ENCODE measurements around the gene SHANK1. TPM values are rescaled to one million over a fixed set of nuclear protein-coding genes. Genes with fewer than 3 reads are reported as not detected.

SHANK1 gene
- total RNA-seq, 1 donor from 2014 or later: 0.40 TPM

- intact Hi-C loops (cut with DNase I): no loop called here
- DNase-seq (no peak), ATAC-seq (ENCODE audit: poor library complexity) (no peak)
These were observed 19.7 kb upstream of the SHANK1 start for GRCh38 chr19:50739132-50739913.

GRCh38 chr19:50736338-50736737 is 16.7 kb upstream of the SHANK1 start:
- DNase-seq: no peak
- intact Hi-C loops (cut with DNase I): no loop called here
- no peak for ATAC-seq (ENCODE audit: poor library complexity)

- DNase-seq: no peak
- intact Hi-C loops (cut with DNase I): no loop called here
These were observed 16.3 kb upstream of the SHANK1 start for GRCh38 chr19:50735869-50736268.

GRCh38 chr19:50729894-50730293 is 10.3 kb upstream of the SHANK1 start:
- ATAC-seq (ENCODE audit: poor library complexity) (no peak), DNase-seq (no peak)
- intact Hi-C loops (cut with DNase I): no loop called here

More at GRCh38 chr19:50735869-50736268, 16.3 kb upstream of the SHANK1 start:
- ATAC-seq (ENCODE audit: poor library complexity): no peak

- no peak for ATAC-seq (ENCODE audit: poor library complexity)
- intact Hi-C loops (cut with DNase I): no loop called here
- DNase-seq: peak; percentile 82
These were observed 8.6 kb upstream of the SHANK1 start for GRCh38 chr19:50728084-50728737.

GRCh38 chr19:50725911-50726230 is 6.3 kb upstream of the SHANK1 start:
- intact Hi-C loops (cut with DNase I): no loop called here
- ATAC-seq (ENCODE audit: poor library complexity) (no peak), DNase-seq (no peak)

GRCh38 chr19:50725218-50725910 is 5.8 kb upstream of the SHANK1 start:
- intact Hi-C loops (cut with DNase I): no loop called here
- ATAC-seq (ENCODE audit: poor library complexity): peak; percentile 38
- DNase-seq: no peak

- intact Hi-C loops (cut with DNase I): no loop called here
- DNase-seq (peak; percentile 99), ATAC-seq (ENCODE audit: poor library complexity) (peak; percentile 95)
These were observed 5.1 kb upstream of the SHANK1 start for GRCh38 chr19:50724522-50725217.

- intact Hi-C loops (cut with DNase I): no loop called here
- no peak for ATAC-seq (ENCODE audit: poor library complexity)
- no peak for DNase-seq
These were observed 4.3 kb upstream of the SHANK1 start for GRCh38 chr19:50723735-50724521.

- ATAC-seq (ENCODE audit: poor library complexity) (peak; percentile 13), DNase-seq (peak; percentile 79)
- intact Hi-C loops (cut with DNase I): no loop called here
These were observed 3.5 kb upstream of the SHANK1 start, which contains the start of gene CLEC11A for GRCh38 chr19:50723069-50723468. TSS of gene CLEC11A (plus strand) at chr19:50723364. CDS start at chr19:50723526, 162 bp downstream.

- intact Hi-C loops (cut with DNase I): no loop called here
- ATAC-seq (ENCODE audit: poor library complexity) (no peak), DNase-seq (no peak)
These were observed 2.8 kb upstream of the SHANK1 start for GRCh38 chr19:50722201-50723013.

GRCh38 chr19:50721441-50722137 is 2.0 kb upstream of the SHANK1 start:
- no peak for DNase-seq
- no peak for ATAC-seq (ENCODE audit: poor library complexity)
- intact Hi-C loops (cut with DNase I): no loop called here

- DNase-seq: no peak
- intact Hi-C loops (cut with DNase I): no loop called here
These were observed 1.3 kb upstream of the SHANK1 start for GRCh38 chr19:50720921-50721381.

GRCh38 chr19:50720181-50720920 is 749 bp upstream of the SHANK1 start:
- no peak for DNase-seq
- no peak for ATAC-seq (ENCODE audit: poor library complexity)
- intact Hi-C loops (cut with DNase I): no loop called here

More at GRCh38 chr19:50720921-50721381, 1.3 kb upstream of the SHANK1 start:
- ATAC-seq (ENCODE audit: poor library complexity): no peak

GRCh38 chr19:50719119-50719435 is 525 bp downstream of the SHANK1 start:
- intact Hi-C loops (cut with DNase I): no loop called here
- DNase-seq: no peak
- no peak for ATAC-seq (ENCODE audit: poor library complexity)

Measured in Right ventricle myocardium superior (tissue), 1 donor.